ENCODE results near the gene MKRN2OS. TPM values are rescaled to one million over a fixed set of nuclear protein-coding genes. Genes with fewer than 3 reads are reported as not detected.
"Not testable (repeated sequence)": the region's sequence is repeated elsewhere in the genome, so short reads cannot be mapped to it uniquely, and the experiment has no call there.

MKRN2OS gene
- total RNA-seq, 1 experiment from 2014 or later = not detected

DNA sequence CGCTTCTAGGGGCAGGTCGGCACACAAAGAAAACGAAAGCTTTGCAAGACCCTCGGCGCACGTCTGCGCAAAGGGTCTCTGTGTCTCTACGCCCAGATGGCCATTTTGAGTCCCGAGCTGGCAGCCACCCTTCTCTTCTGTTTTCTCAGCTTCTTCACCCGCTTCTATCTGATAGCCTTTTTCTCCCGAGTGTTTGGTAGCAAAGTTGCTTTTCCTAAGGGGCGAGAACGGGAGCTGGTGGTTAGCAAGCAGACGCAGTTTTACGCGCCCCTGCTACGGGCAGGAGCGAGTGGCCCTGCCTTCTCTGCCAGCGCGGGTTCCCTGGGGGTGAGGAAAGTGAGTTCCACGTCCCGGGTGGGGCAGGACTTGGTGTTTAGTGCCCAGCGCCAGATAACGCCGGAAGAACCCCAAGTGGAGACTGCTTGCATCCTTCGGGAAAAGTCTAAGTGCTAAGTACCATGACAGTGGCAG, 8.7 kb upstream of the MKRN2OS start:
- Histone ChIP-seq H3K36me3 (ENCODE audit: insufficient read depth, low read length, poor library complexity, severe bottlenecking) (no peaks in the 10 kb centered on the region), H3K4me1 (ENCODE audit: insufficient read depth, low read length, poor library complexity, severe bottlenecking) (peaks cover 10% of the 10 kb centered on the region), H3K4me3 (ENCODE audit: low read depth, low read length, poor library complexity, severe bottlenecking) (peak overlapping the region; percentile 47), H3K27me3 (replicated peaks; ENCODE audit: insufficient read depth, low read depth, low read length, poor library complexity) (no peaks in the 10 kb centered on the region), H3K9me3 (ENCODE audit: low read depth, low read length, poor library complexity, severe bottlenecking) (no peaks in the 10 kb centered on the region), H3K27ac (ENCODE audit: low read depth, low read length, poor library complexity, severe bottlenecking) (peak overlapping the region; percentile 87)
- ChIA-PET CTCF (no interaction called here), POLR2A (ENCODE audit: low non-redundant PET) (interaction anchor here (0.6 kb wide), 1 partner anchor 43 kb away, joined by 6 read pairs; no protein-coding TSS in a partner anchor)
- DNase-seq (ENCODE audit: low spot score) = peak; percentile 82
- BruUV-seq (replicated peaks) = no TSS peak
- no peak for TF ChIP-seq EZH2 (IDR thresholded peaks at IDR 0.05; ENCODE audit: borderline replicate concordance, low read depth, low read length, poor library complexity, severe bottlenecking)
- TF ChIP-seq, protein P1, sequence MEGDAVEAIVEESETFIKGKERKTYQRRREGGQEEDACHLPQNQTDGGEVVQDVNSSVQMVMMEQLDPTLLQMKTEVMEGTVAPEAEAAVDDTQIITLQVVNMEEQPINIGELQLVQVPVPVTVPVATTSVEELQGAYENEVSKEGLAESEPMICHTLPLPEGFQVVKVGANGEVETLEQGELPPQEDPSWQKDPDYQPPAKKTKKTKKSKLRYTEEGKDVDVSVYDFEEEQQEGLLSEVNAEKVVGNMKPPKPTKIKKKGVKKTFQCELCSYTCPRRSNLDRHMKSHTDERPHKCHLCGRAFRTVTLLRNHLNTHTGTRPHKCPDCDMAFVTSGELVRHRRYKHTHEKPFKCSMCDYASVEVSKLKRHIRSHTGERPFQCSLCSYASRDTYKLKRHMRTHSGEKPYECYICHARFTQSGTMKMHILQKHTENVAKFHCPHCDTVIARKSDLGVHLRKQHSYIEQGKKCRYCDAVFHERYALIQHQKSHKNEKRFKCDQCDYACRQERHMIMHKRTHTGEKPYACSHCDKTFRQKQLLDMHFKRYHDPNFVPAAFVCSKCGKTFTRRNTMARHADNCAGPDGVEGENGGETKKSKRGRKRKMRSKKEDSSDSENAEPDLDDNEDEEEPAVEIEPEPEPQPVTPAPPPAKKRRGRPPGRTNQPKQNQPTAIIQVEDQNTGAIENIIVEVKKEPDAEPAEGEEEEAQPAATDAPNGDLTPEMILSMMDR (conservative IDR thresholded peaks at IDR 0.05; ENCODE audit: low read depth, low read length) = no peak
- intact Hi-C loops (cut with micrococcal nuclease; ENCODE audit: unreplicated experiment) = no loop called here

DNA sequence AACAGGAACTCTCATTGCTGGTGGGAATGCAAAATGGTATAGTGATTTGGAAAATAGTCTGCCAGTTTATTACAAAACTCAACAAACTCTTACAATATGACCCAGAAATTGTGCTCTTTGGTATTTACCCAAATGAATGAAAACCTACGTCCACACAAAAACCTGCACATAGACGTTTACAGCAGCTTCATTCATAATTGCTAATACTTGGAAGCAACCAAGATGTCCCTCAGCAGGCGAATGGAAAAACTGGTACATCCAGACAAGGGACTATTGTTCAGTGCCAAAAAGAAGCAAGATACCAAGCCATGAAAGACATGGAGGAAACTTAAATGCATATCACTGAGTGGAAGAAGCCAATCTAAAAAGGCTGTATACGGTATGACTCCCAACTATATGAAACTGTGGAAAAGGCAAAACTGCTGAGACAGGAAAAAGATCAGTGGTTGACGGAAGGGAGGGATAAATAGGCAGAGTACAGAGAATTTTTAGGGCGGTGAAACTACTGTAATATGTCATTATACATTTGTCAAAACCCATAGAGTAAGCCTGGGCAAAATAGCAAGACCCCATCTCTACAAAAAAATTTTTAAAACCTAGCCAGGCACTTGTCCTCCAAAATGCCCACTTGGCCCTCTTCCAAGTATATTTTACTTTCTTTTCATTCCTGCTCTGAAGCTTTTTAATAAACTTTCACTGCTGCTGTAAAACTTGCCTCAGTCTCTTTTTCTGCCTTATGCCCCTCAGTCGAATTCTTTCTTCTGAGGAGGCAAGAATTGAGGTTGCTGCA, 4.9 kb upstream of the MKRN2OS start:
- POLR2A ChIA-PET (ENCODE audit: low non-redundant PET) = no interaction called here
- no peaks in the 10 kb centered on the region for H3K27me3 ChIP-seq (replicated peaks; ENCODE audit: insufficient read depth, low read depth, low read length, poor library complexity)
- no TSS peak for BruUV-seq (replicated peaks)

GRCh38 chr3:12544652-12545472, 437 bp downstream of the MKRN2OS start:
- no peak overlapping the region for H3K4me3 ChIP-seq (ENCODE audit: low read depth, low read length, poor library complexity, severe bottlenecking)
- no peak for TF ChIP-seq EZH2 (IDR thresholded peaks at IDR 0.05; ENCODE audit: borderline replicate concordance, low read depth, low read length, poor library complexity, severe bottlenecking)
- TF ChIP-seq, protein P1 (conservative IDR thresholded peaks at IDR 0.05; ENCODE audit: low read depth, low read length) = no peak
- intact Hi-C loops (cut with micrococcal nuclease; ENCODE audit: unreplicated experiment) = no loop called here
- BruUV-seq (replicated peaks) = no TSS peak
- H3K27me3 ChIP-seq (replicated peaks; ENCODE audit: insufficient read depth, low read depth, low read length, poor library complexity) = no peaks in the 10 kb centered on the region
- ChIA-PET CTCF (no interaction called here), POLR2A (ENCODE audit: low non-redundant PET) (no interaction called here)
- no peaks in the 10 kb centered on the region for H3K9me3 ChIP-seq (ENCODE audit: low read depth, low read length, poor library complexity, severe bottlenecking)
- no peaks in the 10 kb centered on the region for H3K4me1 ChIP-seq (ENCODE audit: insufficient read depth, low read length, poor library complexity, severe bottlenecking)
- no peaks in the 10 kb centered on the region for H3K36me3 ChIP-seq (ENCODE audit: insufficient read depth, low read length, poor library complexity, severe bottlenecking)
- no peak for DNase-seq (ENCODE audit: low spot score)
- no peak overlapping the region for H3K27ac ChIP-seq (ENCODE audit: low read depth, low read length, poor library complexity, severe bottlenecking)

More for the DNA sequence above, 4.9 kb upstream of the MKRN2OS start:
- Histone ChIP-seq H3K4me1 (ENCODE audit: insufficient read depth, low read length, poor library complexity, severe bottlenecking) (no peaks in the 10 kb centered on the region), H3K4me3 (ENCODE audit: low read depth, low read length, poor library complexity, severe bottlenecking) (no peak overlapping the region), H3K27ac (ENCODE audit: low read depth, low read length, poor library complexity, severe bottlenecking) (no peak overlapping the region), H3K9me3 (ENCODE audit: low read depth, low read length, poor library complexity, severe bottlenecking) (no peaks in the 10 kb centered on the region), H3K36me3 (ENCODE audit: insufficient read depth, low read length, poor library complexity, severe bottlenecking) (no peaks in the 10 kb centered on the region)
- DNase-seq (ENCODE audit: low spot score) = no peak
- TF ChIP-seq, protein P1 (conservative IDR thresholded peaks at IDR 0.05; ENCODE audit: low read depth, low read length) = no peak
- TF ChIP-seq EZH2 (IDR thresholded peaks at IDR 0.05; ENCODE audit: borderline replicate concordance, low read depth, low read length, poor library complexity, severe bottlenecking) = no peak
- intact Hi-C loops (cut with micrococcal nuclease; ENCODE audit: unreplicated experiment) = no loop called here
- CTCF ChIA-PET = no interaction called here

- H3K36me3 ChIP-seq (ENCODE audit: insufficient read depth, low read length, poor library complexity, severe bottlenecking); intact Hi-C loops (cut with micrococcal nuclease; ENCODE audit: unreplicated experiment); H3K4me3 ChIP-seq (ENCODE audit: low read depth, low read length, poor library complexity, severe bottlenecking); H3K27me3 ChIP-seq (replicated peaks; ENCODE audit: insufficient read depth, low read depth, low read length, poor library complexity); BruUV-seq (replicated peaks); POLR2A ChIA-PET (ENCODE audit: low non-redundant PET); H3K27ac ChIP-seq (ENCODE audit: low read depth, low read length, poor library complexity, severe bottlenecking); H3K9me3 ChIP-seq (ENCODE audit: low read depth, low read length, poor library complexity, severe bottlenecking); DNase-seq (ENCODE audit: low spot score); H3K4me1 ChIP-seq (ENCODE audit: insufficient read depth, low read length, poor library complexity, severe bottlenecking); CTCF ChIA-PET: not testable (repeated sequence)
Observed at GRCh38 chr3:12543497-12543896, 1.8 kb downstream of the MKRN2OS start.

Data from A673 (cell line).